Sigmoid colon (tissue), 7 donors: ENCODE data around the gene CC2D1B. TPM values are rescaled to one million over a fixed set of nuclear protein-coding genes. Genes with fewer than 3 reads are reported as not detected.

Experiments
- DNase-seq: peaks from one replicate; pipeline ENCODE4 v3.0.0-alpha.2; 2019
- H3K27ac ChIP-seq, 4 donors: fragments of 200-600 bp; sonication (generic); one replicate each; pipeline ENCODE4 v1.5.1; 2016 to 2019; ENCODE audit warnings: mild to moderate bottlenecking in 1 of 4
- H3K27me3 ChIP-seq, 3 donors: fragments of 200-600 bp; sonication (generic); one replicate each; pipeline ENCODE4 v1.5.1; 2019; ENCODE audit warnings: mild to moderate bottlenecking in 1 of 3
- H3K36me3 ChIP-seq, 4 donors: fragments of 200-600 bp; sonication (generic); one replicate each; pipeline ENCODE4 v1.5.1; 2016 to 2019
- H3K4me1 ChIP-seq, 4 donors: fragments of 200-600 bp; sonication (generic); one replicate each; pipeline ENCODE4 v1.5.1; 2017 to 2019
- H3K4me3 ChIP-seq, 4 donors: fragments of 200-600 bp; sonication (generic); one replicate each; pipeline ENCODE4 v1.5.1; 2017 to 2019; ENCODE audit warnings: mild to moderate bottlenecking in 2 of 4, moderate library complexity in 1 of 4
- H3K9me3 ChIP-seq, 4 donors: fragments of 200-600 bp in 3 of 4; sonication (generic) in 3 of 4; one replicate each; pipeline versions ENCODE4 v1.5.1 to v1.6.1; 2013 to 2019
- EP300 ChIP-seq, 4 donors: sonication (generic); formaldehyde crosslinking; IDR thresholded peaks; one replicate each; pipeline ENCODE4 v1.6.1; 2017; ENCODE audit warnings: antibody characterized with exemption in 4 of 4
- POLR2A ChIP-seq, 2 donors: fragments of 450-650 bp; IDR thresholded peaks; one replicate each; pipeline ENCODE4 v1.6.1; 2016; ENCODE audit warnings: antibody characterized with exemption in 2 of 2, mild to moderate bottlenecking in 2 of 2, moderate library complexity in 2 of 2
- POLR2AphosphoS5 ChIP-seq, 4 donors: sonication (generic); formaldehyde crosslinking; IDR thresholded peaks; one replicate each; pipeline ENCODE4 v1.6.1; 2017; ENCODE audit warnings: antibody characterized with exemption in 4 of 4
- WGBS, 2 donors: extraction: QIAGEN DNeasy Blood & Tissue Kit; methylation state at CpG; one replicate each; pipeline ENCODE4 v1.1.7; 2013; 5-methylcytosine and 5-hydroxymethylcytosine counted together
- intact Hi-C: fragments of 100-400 bp; cut with DNase I; formaldehyde crosslinking; loops from one replicate; pipeline ENCODE4 v1.15.1; 2023
- polyA plus RNA-seq, 3 donors: library from polyadenylated mRNA; stranded (reverse); fragments of 200-250 nt; gene quantifications; one replicate each; pipeline ENCODE4 v1.2.3, GENCODE V29; 2013
- total RNA-seq, 4 donors: library from RNA; depleted of rRNA; stranded (reverse); fragments of >200 nt; gene quantifications; one replicate each; pipeline ENCODE4 v1.1.0, GENCODE V29; 2016
- TF ChIP-seq, protein P1 (sequence below), 4 experiments: fragments of 450-650 bp in 3 of 4; fragments of 200-600 bp in 1 of 4; IDR thresholded peaks; one replicate each; pipeline ENCODE4 v1.5.1; 2016 to 2019; ENCODE audit warnings: antibody characterized with exemption in 4 of 4, mild to moderate bottlenecking in 3 of 4, moderate library complexity in 2 of 4
- donor health status: healthy with polysubstance abuse.
- donor health status: Bipolar disorder and iron deficiency.
- donor health status: healthy.

The CC2D1B gene
- total and polyA plus RNA-seq, 7 donors: 14.4 to 26.2 (median 19.2) TPM

- intact Hi-C loops: no loop called here
- 95 to 98% methylated on average over 1 of the region's 1 CpG for WGBS, 2 donors
- Histone ChIP-seq H3K27ac (no peak overlapping the region), H3K27me3 (no peaks in the 10 kb centered on the region), H3K4me3 (no peak overlapping the region), H3K4me1 (no peaks in the 10 kb centered on the region), H3K36me3 (peaks cover 0 to 14% (median 0%) of the 10 kb centered on the region in 4 donors), H3K9me3 (no peaks in the 10 kb centered on the region)
- DNase-seq: no peak
- TF ChIP-seq POLR2A (IDR thresholded peaks at IDR 0.05) (no peak), EP300 (IDR thresholded peaks at IDR 0.05) (no peak), POLR2AphosphoS5 (IDR thresholded peaks at IDR 0.05) (no peak)
- TF ChIP-seq, protein P1, sequence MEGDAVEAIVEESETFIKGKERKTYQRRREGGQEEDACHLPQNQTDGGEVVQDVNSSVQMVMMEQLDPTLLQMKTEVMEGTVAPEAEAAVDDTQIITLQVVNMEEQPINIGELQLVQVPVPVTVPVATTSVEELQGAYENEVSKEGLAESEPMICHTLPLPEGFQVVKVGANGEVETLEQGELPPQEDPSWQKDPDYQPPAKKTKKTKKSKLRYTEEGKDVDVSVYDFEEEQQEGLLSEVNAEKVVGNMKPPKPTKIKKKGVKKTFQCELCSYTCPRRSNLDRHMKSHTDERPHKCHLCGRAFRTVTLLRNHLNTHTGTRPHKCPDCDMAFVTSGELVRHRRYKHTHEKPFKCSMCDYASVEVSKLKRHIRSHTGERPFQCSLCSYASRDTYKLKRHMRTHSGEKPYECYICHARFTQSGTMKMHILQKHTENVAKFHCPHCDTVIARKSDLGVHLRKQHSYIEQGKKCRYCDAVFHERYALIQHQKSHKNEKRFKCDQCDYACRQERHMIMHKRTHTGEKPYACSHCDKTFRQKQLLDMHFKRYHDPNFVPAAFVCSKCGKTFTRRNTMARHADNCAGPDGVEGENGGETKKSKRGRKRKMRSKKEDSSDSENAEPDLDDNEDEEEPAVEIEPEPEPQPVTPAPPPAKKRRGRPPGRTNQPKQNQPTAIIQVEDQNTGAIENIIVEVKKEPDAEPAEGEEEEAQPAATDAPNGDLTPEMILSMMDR (IDR thresholded peaks at IDR 0.05): no peak
Observed at GRCh38 chr1:52328615-52329014, 37.4 kb downstream of the CC2D1B start.

- no peak overlapping the region for H3K27ac ChIP-seq
- TF ChIP-seq, protein P1 (IDR thresholded peaks at IDR 0.05): no peak
- TF ChIP-seq EP300 (IDR thresholded peaks at IDR 0.05) (no peak), POLR2AphosphoS5 (IDR thresholded peaks at IDR 0.05) (no peak), POLR2A (IDR thresholded peaks at IDR 0.05) (no peak)
- H3K27me3 ChIP-seq: no peaks in the 10 kb centered on the region
- H3K9me3 ChIP-seq: no peaks in the 10 kb centered on the region
- H3K4me3 ChIP-seq: no peak overlapping the region
- 94 to 95% methylated on average over 5 of the region's 5 CpGs for WGBS, 2 donors
- H3K36me3 ChIP-seq: peaks cover 0 to 6% (median 0%) of the 10 kb centered on the region in 4 donors
- no peak for DNase-seq
- intact Hi-C loops: no loop called here
- no peaks in the 10 kb centered on the region for H3K4me1 ChIP-seq
Observed at GRCh38 chr1:52325786-52326185, 40.2 kb downstream of the CC2D1B start.

DNA sequence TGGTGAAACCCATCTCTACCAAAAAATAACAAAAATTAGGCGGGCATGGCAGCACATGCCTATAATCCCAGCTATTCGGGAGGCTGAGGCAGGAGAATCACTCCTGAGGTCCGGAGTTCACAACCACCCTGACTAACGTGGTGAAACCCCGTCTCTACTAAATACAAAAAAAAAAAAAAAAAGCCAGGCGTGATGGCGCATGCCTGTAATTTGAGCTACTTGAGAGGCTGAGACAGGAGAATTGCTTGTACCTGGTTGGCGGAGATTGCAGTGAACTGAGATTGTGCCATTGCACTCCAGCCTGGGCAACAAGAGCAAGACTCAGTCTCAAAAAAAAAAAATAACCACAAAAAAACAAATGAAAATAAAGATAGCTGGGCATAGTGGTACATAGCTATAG is 42.3 kb downstream of the CC2D1B start:
- Histone ChIP-seq H3K27ac (no peak overlapping the region), H3K9me3 (no peaks in the 10 kb centered on the region), H3K36me3 (peaks cover 0 to 6% (median 0%) of the 10 kb centered on the region in 4 donors), H3K27me3 (no peaks in the 10 kb centered on the region), H3K4me1 (no peaks in the 10 kb centered on the region), H3K4me3 (no peak overlapping the region)
- intact Hi-C loops: no loop called here
- 90 to 96% methylated on average over 8 of the region's 8 CpGs for WGBS, 2 donors
- DNase-seq: no peak
- TF ChIP-seq, protein P1 (IDR thresholded peaks at IDR 0.05): no peak
- TF ChIP-seq POLR2A (IDR thresholded peaks at IDR 0.05): no peak
- no peak for TF ChIP-seq EP300 (IDR thresholded peaks at IDR 0.05)
- no peak for TF ChIP-seq POLR2AphosphoS5 (IDR thresholded peaks at IDR 0.05)

DNA sequence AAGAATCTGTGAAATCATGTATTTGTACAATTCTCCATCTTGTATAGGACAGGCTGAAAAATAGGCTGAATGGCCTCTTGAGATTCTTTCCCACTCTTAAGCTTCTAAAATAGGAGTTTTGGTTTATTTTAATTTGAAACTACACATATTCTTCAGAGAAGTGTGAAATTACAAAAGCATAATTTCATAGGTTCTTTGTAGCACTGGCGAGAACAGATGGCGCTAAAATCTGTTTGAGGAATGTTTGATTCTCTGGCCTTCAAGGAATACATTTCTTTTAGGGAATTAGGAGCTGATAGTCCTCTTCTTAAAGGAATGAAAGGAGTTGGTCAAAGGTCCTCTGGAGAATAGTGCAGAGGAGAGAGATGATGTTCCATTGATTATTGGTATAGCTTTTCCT is 44.9 kb downstream of the CC2D1B start:
- Histone ChIP-seq H3K27ac (no peak overlapping the region), H3K27me3 (no peaks in the 10 kb centered on the region), H3K4me3 (no peak overlapping the region), H3K36me3 (peaks cover 0 to 6% (median 1%) of the 10 kb centered on the region in 4 donors), H3K9me3 (no peaks in the 10 kb centered on the region), H3K4me1 (no peaks in the 10 kb centered on the region)
- TF ChIP-seq POLR2A (IDR thresholded peaks at IDR 0.05) (no peak), EP300 (IDR thresholded peaks at IDR 0.05) (no peak), POLR2AphosphoS5 (IDR thresholded peaks at IDR 0.05) (no peak)
- TF ChIP-seq, protein P1 (IDR thresholded peaks at IDR 0.05): no peak
- intact Hi-C loops: no loop called here
- 96 to 98% methylated on average over 2 of the region's 2 CpGs for WGBS, 2 donors
- no peak for DNase-seq
